Ascending aorta (tissue), 2 donors: ENCODE measurements around the gene CTBP1. TPM values are rescaled to one million over a fixed set of nuclear protein-coding genes. Genes with fewer than 3 reads are reported as not detected.
A peak's percentile ranks its signal among the peaks of the same experiment; 100 is the strongest.

Experiments
- DNase-seq, 2 donors: peaks; one replicate each; pipeline ENCODE4 v3.0.0-alpha.2; 2019; ENCODE audit warnings: low spot score in 2 of 2
- H3K27ac ChIP-seq, 2 donors: fragments of 200-600 bp; sonication (generic); one replicate each; pipeline ENCODE4 v1.5.1; 2016 to 2017; ENCODE audit warnings: mild to moderate bottlenecking in 1 of 2
- H3K27me3 ChIP-seq: fragments of 200-600 bp; sonication (generic); one replicate; pipeline ENCODE4 v1.5.1; 2017
- H3K36me3 ChIP-seq, 2 donors: fragments of 200-600 bp; sonication (generic); one replicate each; pipeline ENCODE4 v1.5.1; 2016
- H3K4me1 ChIP-seq, 2 donors: fragments of 200-600 bp; sonication (generic); one replicate each; pipeline ENCODE4 v1.5.1; 2016 to 2017; ENCODE audit warnings: mild to moderate bottlenecking in 1 of 2
- H3K4me3 ChIP-seq, 2 donors: fragments of 200-600 bp; sonication (generic); one replicate each; pipeline ENCODE4 v1.5.1; 2016 to 2017; ENCODE audit warnings: mild to moderate bottlenecking in 1 of 2
- H3K9me3 ChIP-seq, 2 donors: fragments of 200-600 bp; sonication (generic); one replicate each; pipeline ENCODE4 v1.5.1; 2016
- CTCF ChIP-seq, 3 experiments: fragments of 200-600 bp in 2 of 3; fragments of 450-650 bp in 1 of 3; sonication (generic) in 2 of 3; IDR thresholded peaks; one replicate each; pipeline ENCODE4 v1.5.1; 2016 to 2019; ENCODE audit warnings: antibody characterized with exemption in 3 of 3, mild to moderate bottlenecking in 1 of 3, moderate library complexity in 1 of 3
- intact Hi-C: fragments of 100-400 bp; cut with DNase I; formaldehyde crosslinking; loops from one replicate; pipeline ENCODE4 v1.15.1; 2023
- total RNA-seq: library from RNA; depleted of rRNA; stranded (reverse); fragments of >200 nt; gene quantifications from one replicate; pipeline ENCODE4 v1.1.0, GENCODE V29; 2016

CTBP1 gene
- total RNA-seq, 1 donor from 2014 or later, result 273 TPM

DNA sequence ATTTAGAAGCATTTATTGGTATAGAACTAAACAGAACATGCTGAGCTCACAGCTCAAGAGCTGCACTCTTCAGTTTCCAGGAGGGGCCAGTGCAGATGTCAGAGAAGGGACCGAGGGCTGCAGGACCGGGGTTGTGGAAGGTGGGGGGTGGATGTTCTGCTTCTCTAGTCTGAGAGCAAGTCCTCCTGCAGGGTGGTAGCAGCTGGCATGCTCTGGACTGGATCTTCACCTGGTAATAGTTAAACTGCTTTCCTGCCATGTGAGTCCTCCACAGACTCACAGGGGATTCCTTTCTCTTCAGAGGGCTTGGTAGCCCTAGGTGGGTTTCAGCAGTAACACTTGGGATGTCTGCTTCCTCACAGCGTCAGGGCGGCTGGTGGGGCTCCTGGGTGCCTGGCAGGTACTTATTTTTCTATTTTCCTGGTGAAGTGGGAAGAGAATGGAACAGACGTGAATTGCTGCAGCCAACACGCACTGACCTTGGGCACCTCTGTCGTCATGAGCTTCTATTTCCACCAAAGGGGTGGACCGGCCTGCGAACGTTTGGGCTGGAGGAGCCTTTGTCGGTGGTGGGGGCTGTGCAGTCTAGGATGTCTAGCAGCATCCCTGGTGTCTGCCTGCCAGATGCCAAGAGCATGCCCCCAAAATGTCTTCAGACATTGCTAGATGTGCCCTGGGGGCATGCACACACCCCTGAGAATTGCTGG lies 43.2 kb upstream of the CTBP1 start:
- DNase-seq, result no peak
- no peak overlapping the region for H3K27ac ChIP-seq
- no peaks in the 10 kb centered on the region for H3K27me3 ChIP-seq
- no peak for TF ChIP-seq CTCF (IDR thresholded peaks at IDR 0.05)
- no peak overlapping the region for H3K4me3 ChIP-seq
- H3K36me3 ChIP-seq, result peaks cover 5 to 9% of the 10 kb centered on the region in 2 donors
- intact Hi-C loops, result no loop called here
- H3K4me1 ChIP-seq, result peaks cover 13 to 35% of the 10 kb centered on the region in 2 donors
- H3K9me3 ChIP-seq, result no peaks in the 10 kb centered on the region

DNA sequence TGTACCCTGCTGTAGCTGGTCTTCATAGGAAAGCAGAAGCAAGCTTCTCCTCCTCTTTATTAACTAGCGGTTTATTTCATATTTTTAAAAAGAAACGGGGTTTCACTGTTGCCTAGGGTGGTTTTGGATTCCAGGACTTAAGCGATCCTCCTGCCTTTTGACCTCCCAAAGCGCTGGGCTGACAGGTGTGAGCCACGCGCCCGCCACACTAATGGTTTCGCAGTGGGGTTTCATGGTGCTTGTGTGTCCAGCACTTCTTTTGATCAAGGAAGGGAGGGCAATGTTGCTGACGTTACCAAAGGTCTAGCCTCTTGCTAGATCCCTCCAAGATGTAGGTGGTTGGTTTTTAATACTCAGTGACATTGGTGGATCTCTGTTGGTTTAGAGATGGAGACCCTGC lies 42.2 kb upstream of the CTBP1 start:
- no peaks in the 10 kb centered on the region for H3K27me3 ChIP-seq
- no peaks in the 10 kb centered on the region for H3K36me3 ChIP-seq
- H3K27ac ChIP-seq, result peak overlapping the region in 1 of 2 donors; percentile 67
- TF ChIP-seq CTCF (IDR thresholded peaks at IDR 0.05), result no peak
- intact Hi-C loops, result no loop called here
- peak overlapping the region; percentile 86 to 96 for H3K4me3 ChIP-seq
- no peak for DNase-seq
- no peaks in the 10 kb centered on the region for H3K9me3 ChIP-seq
- peaks cover 13 to 35% of the 10 kb centered on the region in 2 donors for H3K4me1 ChIP-seq

- no peaks in the 10 kb centered on the region for H3K9me3 ChIP-seq
Observed at GRCh38 chr4:1290165-1290977, 41.4 kb upstream of the CTBP1 start.

GRCh38 chr4:1289207-1290164 lies 40.6 kb upstream of the CTBP1 start, which contains the start of gene MAEA:
TSS of gene MAEA (plus strand) at chr4:1289891. CDS start at chr4:1289914, 23 bp downstream.
- no peak for TF ChIP-seq CTCF (IDR thresholded peaks at IDR 0.05)
- intact Hi-C loops, result loop anchor here (1.0 kb wide), 4 partner anchors 20 to 122 kb away; no protein-coding TSS in a partner anchor
- Histone ChIP-seq H3K4me1 (peaks cover 13 to 27% of the 10 kb centered on the region in 2 donors), H3K27ac (peak within 1 kb of the TSS; percentile 67 to 77), H3K4me3 (peak within 1 kb of the TSS; percentile 86 to 96), H3K27me3 (no peaks in the 10 kb centered on the region), H3K9me3 (no peaks in the 10 kb centered on the region), H3K36me3 (no peaks in the 10 kb centered on the region)
- peak; percentile 85 to 98 for DNase-seq

More at GRCh38 chr4:1290165-1290977, 41.4 kb upstream of the CTBP1 start:
- Histone ChIP-seq H3K36me3 (no peaks in the 10 kb centered on the region), H3K4me3 (peak overlapping the region; percentile 86 to 96), H3K27ac (peak overlapping the region; percentile 67 to 77), H3K27me3 (no peaks in the 10 kb centered on the region), H3K4me1 (peaks cover 13 to 34% of the 10 kb centered on the region in 2 donors)
- intact Hi-C loops, result no loop called here
- no peak for TF ChIP-seq CTCF (IDR thresholded peaks at IDR 0.05)
- no peak for DNase-seq

GRCh38 chr4:1288786-1289185 lies 39.9 kb upstream of the CTBP1 start:
- no peak for TF ChIP-seq CTCF (IDR thresholded peaks at IDR 0.05)
- peak overlapping the region; percentile 86 to 96 for H3K4me3 ChIP-seq
- no peaks in the 10 kb centered on the region for H3K27me3 ChIP-seq
- no peaks in the 10 kb centered on the region for H3K9me3 ChIP-seq
- H3K4me1 ChIP-seq, result peaks cover 9 to 24% of the 10 kb centered on the region in 2 donors
- intact Hi-C loops, result loop anchor here (1.0 kb wide), 4 partner anchors 21 to 121 kb away; no protein-coding TSS in a partner anchor
- no peak for DNase-seq
- no peaks in the 10 kb centered on the region for H3K36me3 ChIP-seq
- peak overlapping the region; percentile 61 to 67 for H3K27ac ChIP-seq
